ENCODE data around the gene TAAR8.
"Not testable (repeated sequence)": the region's sequence is repeated elsewhere in the genome, so short reads cannot be mapped to it uniquely, and the experiment has no call there.

TAAR8 gene

GRCh38 chr6:132537977-132538376, 14.5 kb upstream of the TAAR8 start, which contains the start of gene TAAR9:
TSS of gene TAAR9 (plus strand) at chr6:132538277. CDS start at chr6:132538290, 13 bp downstream.
- TF ChIP-seq, protein P1, sequence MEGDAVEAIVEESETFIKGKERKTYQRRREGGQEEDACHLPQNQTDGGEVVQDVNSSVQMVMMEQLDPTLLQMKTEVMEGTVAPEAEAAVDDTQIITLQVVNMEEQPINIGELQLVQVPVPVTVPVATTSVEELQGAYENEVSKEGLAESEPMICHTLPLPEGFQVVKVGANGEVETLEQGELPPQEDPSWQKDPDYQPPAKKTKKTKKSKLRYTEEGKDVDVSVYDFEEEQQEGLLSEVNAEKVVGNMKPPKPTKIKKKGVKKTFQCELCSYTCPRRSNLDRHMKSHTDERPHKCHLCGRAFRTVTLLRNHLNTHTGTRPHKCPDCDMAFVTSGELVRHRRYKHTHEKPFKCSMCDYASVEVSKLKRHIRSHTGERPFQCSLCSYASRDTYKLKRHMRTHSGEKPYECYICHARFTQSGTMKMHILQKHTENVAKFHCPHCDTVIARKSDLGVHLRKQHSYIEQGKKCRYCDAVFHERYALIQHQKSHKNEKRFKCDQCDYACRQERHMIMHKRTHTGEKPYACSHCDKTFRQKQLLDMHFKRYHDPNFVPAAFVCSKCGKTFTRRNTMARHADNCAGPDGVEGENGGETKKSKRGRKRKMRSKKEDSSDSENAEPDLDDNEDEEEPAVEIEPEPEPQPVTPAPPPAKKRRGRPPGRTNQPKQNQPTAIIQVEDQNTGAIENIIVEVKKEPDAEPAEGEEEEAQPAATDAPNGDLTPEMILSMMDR (IDR thresholded peaks at IDR 0.05; ENCODE audit: borderline replicate concordance, insufficient read depth, low read depth, low read length) = no peak

DNA sequence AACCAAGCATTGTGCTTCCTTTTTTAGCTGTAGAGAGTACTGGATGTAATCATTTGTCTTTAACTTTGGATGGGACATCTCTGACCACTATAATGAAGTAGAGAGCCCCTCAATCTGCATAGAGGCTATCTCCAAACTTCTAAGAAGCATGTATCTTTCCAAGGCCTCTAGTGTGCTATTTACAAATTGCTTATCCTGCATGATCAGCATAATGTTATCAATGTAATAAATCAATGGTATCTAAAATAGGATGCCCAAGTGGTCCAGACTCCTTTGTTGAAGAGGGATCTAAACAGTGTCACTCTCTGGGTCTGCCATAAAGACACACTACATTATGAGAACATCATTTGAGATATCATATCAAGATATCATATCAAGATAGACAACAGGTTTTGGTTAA, 7.6 kb upstream of the TAAR8 start:
- H3K4me3 ChIP-seq (ENCODE audit: low read depth, low read length) = no peak overlapping the region
- TF ChIP-seq, protein P1 (IDR thresholded peaks at IDR 0.05; ENCODE audit: borderline replicate concordance, insufficient read depth, low read depth, low read length) = no peak

More at GRCh38 chr6:132537977-132538376, 14.5 kb upstream of the TAAR8 start, which contains the start of gene TAAR9:
- no peak within 1 kb of the TSS for H3K4me3 ChIP-seq (ENCODE audit: low read depth, low read length)

DNA sequence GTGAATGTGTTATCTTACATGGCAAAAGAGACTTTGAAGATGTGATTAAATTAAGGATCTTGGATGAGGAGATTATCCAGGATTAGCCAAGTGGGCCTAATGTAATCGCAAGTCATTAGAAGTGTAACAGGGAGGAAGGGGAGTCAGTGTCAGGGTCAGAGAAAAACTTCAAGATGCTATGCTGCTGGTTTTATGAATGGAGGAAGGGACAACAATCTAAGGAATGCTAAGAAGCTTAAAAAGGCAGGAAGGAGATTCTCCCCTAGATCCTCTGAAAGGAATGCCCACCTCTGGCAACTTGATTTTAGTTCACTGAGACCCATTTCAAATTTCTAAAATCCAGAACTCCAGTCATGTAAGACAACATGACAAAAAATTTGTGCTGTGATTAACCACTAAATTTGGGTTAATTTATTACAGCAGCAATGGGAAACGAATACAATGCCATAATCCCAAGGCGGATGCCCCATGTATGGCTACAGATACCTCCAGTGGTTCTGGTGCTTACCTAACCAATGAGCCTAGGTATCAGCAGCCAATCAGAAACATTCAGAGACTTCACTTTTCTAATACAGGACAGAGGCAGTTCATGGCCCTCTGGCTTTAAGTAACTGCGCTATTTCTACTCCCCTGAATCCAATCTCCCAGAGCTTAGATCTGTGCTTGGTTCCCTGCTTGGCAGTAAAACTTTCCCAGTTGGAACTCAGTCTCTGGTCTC, 3.6 kb upstream of the TAAR8 start:
- TF ChIP-seq, protein P1 (IDR thresholded peaks at IDR 0.05; ENCODE audit: borderline replicate concordance, insufficient read depth, low read depth, low read length) = no peak
- H3K4me3 ChIP-seq (ENCODE audit: low read depth, low read length) = no peak overlapping the region

DNA sequence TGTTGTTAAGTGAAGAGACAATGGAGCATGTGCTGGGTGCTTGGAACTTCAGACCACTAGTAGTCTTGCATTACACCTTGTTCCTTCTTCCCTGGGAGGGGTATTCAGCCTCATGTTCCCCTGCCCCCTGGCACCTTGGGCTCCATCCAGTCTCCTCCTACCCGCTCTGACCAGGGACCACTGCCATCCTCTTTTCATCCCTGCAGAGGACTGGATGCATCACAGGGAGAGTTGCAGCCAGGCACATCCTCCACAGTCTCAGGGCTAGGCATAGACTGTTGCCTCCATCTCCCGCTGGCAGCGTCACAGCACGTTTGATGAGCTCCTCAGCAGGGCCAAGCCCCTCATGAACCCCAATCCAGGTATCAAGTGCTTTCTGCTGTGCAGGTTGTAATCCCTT, 1.3 kb upstream of the TAAR8 start:
- TF ChIP-seq, protein P1 (IDR thresholded peaks at IDR 0.05; ENCODE audit: borderline replicate concordance, insufficient read depth, low read depth, low read length) = no peak
- H3K4me3 ChIP-seq (ENCODE audit: low read depth, low read length) = no peak overlapping the region

DNA sequence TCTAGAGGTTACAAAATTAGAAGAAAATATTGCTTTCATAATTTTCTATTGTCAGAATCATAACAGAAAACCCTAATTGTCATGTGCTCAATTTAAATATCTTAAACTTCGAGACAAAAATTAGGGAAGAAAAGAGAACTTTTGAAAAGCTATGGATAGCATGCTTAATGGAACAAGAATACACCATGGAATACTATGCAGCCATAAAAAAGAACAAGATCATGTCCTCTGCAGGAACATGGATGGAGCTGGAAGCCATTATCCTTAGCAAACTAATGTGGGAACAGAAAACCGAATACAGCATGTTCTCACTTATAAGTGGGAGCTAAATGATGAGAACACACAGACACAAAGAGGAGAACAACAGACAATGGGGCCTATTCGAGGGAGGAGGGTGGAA, 7.6 kb downstream of the TAAR8 start:
- not testable (repeated sequence) for H3K4me3 ChIP-seq (ENCODE audit: low read depth, low read length)

GRCh38 chr6:132566404-132566803, 13.9 kb downstream of the TAAR8 start:
- TF ChIP-seq, protein P1 (IDR thresholded peaks at IDR 0.05; ENCODE audit: borderline replicate concordance, insufficient read depth, low read depth, low read length) = no peak
- no peak overlapping the region for H3K4me3 ChIP-seq (ENCODE audit: low read depth, low read length)

GRCh38 chr6:132567566-132567965, 15.1 kb downstream of the TAAR8 start:
- H3K4me3 ChIP-seq (ENCODE audit: low read depth, low read length) = no peak overlapping the region
- TF ChIP-seq, protein P1 (IDR thresholded peaks at IDR 0.05; ENCODE audit: borderline replicate concordance, insufficient read depth, low read depth, low read length) = no peak
